Endodermal cell (in vitro differentiated cells): ENCODE results near the gene ZNF160. TPM values are rescaled to one million over a fixed set of nuclear protein-coding genes. Genes with fewer than 3 reads are reported as not detected.
A peak's percentile ranks its signal among the peaks of the same experiment; 100 is the strongest.
"Not testable (repeated sequence)": the region's sequence is repeated elsewhere in the genome, so short reads cannot be mapped to it uniquely, and the experiment has no call there.

ENCODE experiments used
- DNase-seq: peaks from one replicate; pipeline ENCODE4 v3.0.0-alpha.2; 2017
- H3K27ac ChIP-seq: 2 replicates; pipeline ENCODE4 v1.5.1; 2013; ENCODE audit warnings: mild to moderate bottlenecking, low read depth, low read length, moderate library complexity
- H3K27me3 ChIP-seq: 2 replicates; pipeline ENCODE4 v1.6.1; 2013; ENCODE audit warnings: mild to moderate bottlenecking, low read length, moderate library complexity; ENCODE audit not compliant: insufficient read depth, control insufficient read depth, poor library complexity, severe bottlenecking
- H3K36me3 ChIP-seq: 2 replicates; pipeline ENCODE4 v1.7.0; 2013; ENCODE audit warnings: mild to moderate bottlenecking, low read length, moderate library complexity; ENCODE audit not compliant: control insufficient read depth, insufficient read depth
- H3K4me1 ChIP-seq: one replicate; pipeline ENCODE4 v1.7.0; 2013; ENCODE audit warnings: low read length; ENCODE audit not compliant: control insufficient read depth, insufficient read depth
- H3K4me3 ChIP-seq: 2 replicates; pipeline ENCODE4 v1.5.1; 2013; ENCODE audit warnings: mild to moderate bottlenecking, low read length, moderate library complexity
- H3K9ac ChIP-seq: 2 replicates; pipeline ENCODE4 v1.6.1; 2013; ENCODE audit warnings: mild to moderate bottlenecking, low read length, moderate library complexity; ENCODE audit not compliant: poor library complexity, severe bottlenecking; ENCODE audit errors: extremely low read depth
- H3K9me3 ChIP-seq: 2 replicates; pipeline ENCODE4 v1.6.1; 2013; ENCODE audit warnings: mild to moderate bottlenecking, low read length, moderate library complexity; ENCODE audit not compliant: control insufficient read depth
- H3K27ac Mint-ChIP-seq: 2 replicates; pipeline ENCODE4 v1.8.0; 2020; ENCODE audit warnings: mixed read lengths
- H3K27me3 Mint-ChIP-seq: 2 replicates; pipeline ENCODE4 v1.8.0; 2021; ENCODE audit warnings: mild to moderate bottlenecking, mixed read lengths; ENCODE audit not compliant: insufficient read depth
- H3K36me3 Mint-ChIP-seq: 2 replicates; pipeline ENCODE4 v1.8.0; 2020; ENCODE audit warnings: low read depth, mixed read lengths
- H3K4me1 Mint-ChIP-seq: 2 replicates; pipeline ENCODE4 v1.8.0; 2020; ENCODE audit warnings: mixed read lengths
- H3K4me3 Mint-ChIP-seq: 2 replicates; pipeline ENCODE4 v1.8.0; 2020; ENCODE audit warnings: mild to moderate bottlenecking, moderate library complexity, mixed read lengths
- H3K9me3 Mint-ChIP-seq: 2 replicates; pipeline ENCODE4 v1.8.0; 2020; ENCODE audit warnings: mild to moderate bottlenecking, mixed read lengths
- WGBS, 2 experiments: methylation state at CpG; one replicate each; pipeline versions ENCODE4 v1.1.5 to v1.1.7; 2013; ENCODE audit warnings: missing lambda C conversion rate in 2 of 2, mixed read lengths in 1 of 2; ENCODE audit not compliant: insufficient coverage in 1 of 2, insufficient read length in 1 of 2; 5-methylcytosine and 5-hydroxymethylcytosine counted together
- total RNA-seq, 2 donors: library from RNA; stranded (reverse); fragmentation: NEBNext Ultra II Directional in 1 of 2; extraction: Animal tissue kit (Norgen Biotek cat#: 25700) in 1 of 2; gene quantifications; 2 replicates in 1 of 2; 3 replicates in 1 of 2; pipeline ENCODE4 v1.2.1, GENCODE V29; 2021
- TF ChIP-seq, protein P1 (sequence below): fragments of 200-600 bp; sonication (generic); conservative IDR thresholded peaks from 2 replicates; pipeline ENCODE4 v1.5.0; 2021; ENCODE audit warnings: antibody characterized with exemption, mild to moderate bottlenecking

Gene ZNF160
- total RNA-seq, 2 donors from 2014 or later = 51.7 to 78.3 TPM

DNA sequence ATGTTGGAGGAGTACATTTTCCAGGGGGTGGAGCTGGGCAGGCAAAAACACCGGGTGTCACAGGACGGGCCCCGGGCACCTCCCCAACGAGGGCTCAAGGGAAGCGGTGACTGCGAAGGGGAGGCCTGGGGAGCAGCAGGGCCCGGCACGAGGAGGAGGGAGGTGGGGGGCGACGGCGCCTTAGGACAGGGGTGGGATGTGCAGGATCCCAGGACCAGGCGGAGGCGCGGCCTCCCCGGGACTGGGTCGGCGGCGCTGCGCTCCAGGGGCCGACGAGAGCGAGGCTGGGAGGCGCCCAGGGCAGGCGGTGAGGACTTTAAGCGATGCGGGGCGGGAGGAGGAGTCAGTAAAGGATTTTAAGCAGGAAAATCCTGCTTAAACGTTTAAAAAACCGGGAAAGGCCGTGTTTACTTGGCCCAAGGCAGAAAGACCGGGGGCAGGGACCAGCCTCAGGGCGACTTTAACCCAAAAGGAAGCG lies 427 bp downstream of the ZNF160 start:
- Histone ChIP-seq H3K4me1 (no peaks in the 10 kb centered on the region), H3K27ac (peak overlapping the region; percentile 45), H3K9me3 (no peaks in the 10 kb centered on the region), H3K4me3 (peak overlapping the region; percentile 96), H3K9ac (peak overlapping the region; percentile 88), H3K36me3 (peaks cover 9% of the 10 kb centered on the region), H3K27me3 (no peaks in the 10 kb centered on the region)
- H3K27ac Mint-ChIP-seq = peak overlapping the region; percentile 85
- WGBS, 2 experiments = 0 to 1% methylated on average over 13 to 33 of the region's 33 CpGs
- no peaks in the 10 kb centered on the region for H3K9me3 Mint-ChIP-seq
- DNase-seq = peak; percentile 67
- TF ChIP-seq, protein P1, sequence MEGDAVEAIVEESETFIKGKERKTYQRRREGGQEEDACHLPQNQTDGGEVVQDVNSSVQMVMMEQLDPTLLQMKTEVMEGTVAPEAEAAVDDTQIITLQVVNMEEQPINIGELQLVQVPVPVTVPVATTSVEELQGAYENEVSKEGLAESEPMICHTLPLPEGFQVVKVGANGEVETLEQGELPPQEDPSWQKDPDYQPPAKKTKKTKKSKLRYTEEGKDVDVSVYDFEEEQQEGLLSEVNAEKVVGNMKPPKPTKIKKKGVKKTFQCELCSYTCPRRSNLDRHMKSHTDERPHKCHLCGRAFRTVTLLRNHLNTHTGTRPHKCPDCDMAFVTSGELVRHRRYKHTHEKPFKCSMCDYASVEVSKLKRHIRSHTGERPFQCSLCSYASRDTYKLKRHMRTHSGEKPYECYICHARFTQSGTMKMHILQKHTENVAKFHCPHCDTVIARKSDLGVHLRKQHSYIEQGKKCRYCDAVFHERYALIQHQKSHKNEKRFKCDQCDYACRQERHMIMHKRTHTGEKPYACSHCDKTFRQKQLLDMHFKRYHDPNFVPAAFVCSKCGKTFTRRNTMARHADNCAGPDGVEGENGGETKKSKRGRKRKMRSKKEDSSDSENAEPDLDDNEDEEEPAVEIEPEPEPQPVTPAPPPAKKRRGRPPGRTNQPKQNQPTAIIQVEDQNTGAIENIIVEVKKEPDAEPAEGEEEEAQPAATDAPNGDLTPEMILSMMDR = no peak
- H3K4me1 Mint-ChIP-seq = peaks cover 13% of the 10 kb centered on the region
- peaks cover 23% of the 10 kb centered on the region for H3K36me3 Mint-ChIP-seq
- peak overlapping the region; percentile 90 for H3K4me3 Mint-ChIP-seq
- H3K27me3 Mint-ChIP-seq = peaks cover 6% of the 10 kb centered on the region

- Histone ChIP-seq H3K4me3 (peak overlapping the region; percentile 96), H3K9ac (peak overlapping the region; percentile 88), H3K27ac (peak overlapping the region; percentile 45), H3K4me1 (peaks cover 2% of the 10 kb centered on the region), H3K9me3 (no peaks in the 10 kb centered on the region), H3K27me3 (no peaks in the 10 kb centered on the region), H3K36me3 (peaks cover 8% of the 10 kb centered on the region)
- H3K36me3 Mint-ChIP-seq = peaks cover 24% of the 10 kb centered on the region
- peak; percentile 55 for DNase-seq
- H3K27me3 Mint-ChIP-seq = peaks cover 6% of the 10 kb centered on the region
- H3K4me3 Mint-ChIP-seq = peak overlapping the region; percentile 90
- H3K4me1 Mint-ChIP-seq = peaks cover 18% of the 10 kb centered on the region
- H3K9me3 Mint-ChIP-seq = no peaks in the 10 kb centered on the region
- H3K27ac Mint-ChIP-seq = peak overlapping the region; percentile 85
- TF ChIP-seq, protein P1 = no peak
- WGBS, 2 experiments = 42 to 49% methylated on average over 9 to 10 of the region's 10 CpGs
These were observed 941 bp downstream of the ZNF160 start for GRCh38 chr19:53102206-53102755.

DNA sequence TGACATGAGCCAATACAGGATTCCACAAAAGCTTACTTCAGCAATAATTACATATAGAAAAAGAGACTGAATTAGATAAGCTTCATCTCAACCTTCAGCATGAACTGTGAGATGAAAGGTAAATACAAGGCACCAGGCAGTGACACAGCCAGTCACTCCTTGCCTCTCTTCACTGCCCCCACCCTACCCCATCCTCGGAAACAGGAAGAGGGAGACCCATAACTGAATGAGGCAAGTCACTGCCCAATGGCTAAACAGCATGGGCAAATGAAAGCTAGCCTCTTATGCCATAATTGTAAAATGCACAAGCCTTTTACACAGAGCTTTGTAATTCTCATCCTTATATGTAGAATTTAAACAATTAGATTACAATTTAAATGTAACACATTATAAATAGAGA lies 1.7 kb downstream of the ZNF160 start:
- 38% methylated on average over 1 of the region's 1 CpG; no CpG with 5 or more reads in 1 of the 2 experiments for WGBS, 2 experiments
- Mint-ChIP-seq H3K27me3 (peaks cover 6% of the 10 kb centered on the region), H3K36me3 (peaks cover 26% of the 10 kb centered on the region), H3K4me1 (peaks cover 21% of the 10 kb centered on the region), H3K9me3 (no peaks in the 10 kb centered on the region), H3K4me3 (peak overlapping the region; percentile 90), H3K27ac (no peak overlapping the region)
- H3K4me1 ChIP-seq = peaks cover 2% of the 10 kb centered on the region
- no peak overlapping the region for H3K27ac ChIP-seq
- no peaks in the 10 kb centered on the region for H3K9me3 ChIP-seq
- TF ChIP-seq, protein P1 = no peak
- no peak for DNase-seq
- H3K36me3 ChIP-seq = peaks cover 8% of the 10 kb centered on the region
- H3K27me3 ChIP-seq = no peaks in the 10 kb centered on the region
- peak overlapping the region; percentile 96 for H3K4me3 ChIP-seq
- H3K9ac ChIP-seq = no peak overlapping the region

DNA sequence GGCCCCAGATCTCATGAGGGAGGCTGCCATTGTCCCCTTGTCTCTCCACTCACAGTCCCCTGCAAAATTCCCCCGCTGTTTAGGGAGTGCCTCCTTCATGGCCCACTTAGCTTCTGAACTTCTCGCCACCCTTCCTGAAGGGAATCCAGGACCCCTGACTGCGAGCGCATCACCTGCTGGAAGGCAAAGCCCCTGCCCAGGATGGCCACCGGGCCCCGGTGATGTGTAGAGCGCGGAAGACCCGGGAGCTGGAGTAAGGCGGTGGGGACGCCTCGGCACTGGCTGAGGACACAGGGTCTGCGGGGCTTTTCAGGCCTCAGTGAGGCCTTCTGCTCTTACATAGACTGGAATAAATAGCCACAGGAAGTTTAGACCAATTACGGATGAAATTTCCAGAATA lies 4.7 kb downstream of the ZNF160 start:
- H3K4me1 Mint-ChIP-seq = peaks cover 26% of the 10 kb centered on the region
- not testable (repeated sequence) for H3K9ac ChIP-seq, H3K27me3 Mint-ChIP-seq, DNase-seq, H3K4me3 Mint-ChIP-seq, H3K27ac Mint-ChIP-seq, H3K27me3 ChIP-seq, H3K4me3 ChIP-seq, H3K9me3 ChIP-seq, H3K9me3 Mint-ChIP-seq, H3K27ac ChIP-seq, H3K4me1 ChIP-seq
- WGBS, 2 experiments = 80 to 89% methylated on average over 3 to 13 of the region's 14 CpGs
- H3K36me3 Mint-ChIP-seq = peaks cover 35% of the 10 kb centered on the region
- peaks cover 26% of the 10 kb centered on the region for H3K36me3 ChIP-seq

DNA sequence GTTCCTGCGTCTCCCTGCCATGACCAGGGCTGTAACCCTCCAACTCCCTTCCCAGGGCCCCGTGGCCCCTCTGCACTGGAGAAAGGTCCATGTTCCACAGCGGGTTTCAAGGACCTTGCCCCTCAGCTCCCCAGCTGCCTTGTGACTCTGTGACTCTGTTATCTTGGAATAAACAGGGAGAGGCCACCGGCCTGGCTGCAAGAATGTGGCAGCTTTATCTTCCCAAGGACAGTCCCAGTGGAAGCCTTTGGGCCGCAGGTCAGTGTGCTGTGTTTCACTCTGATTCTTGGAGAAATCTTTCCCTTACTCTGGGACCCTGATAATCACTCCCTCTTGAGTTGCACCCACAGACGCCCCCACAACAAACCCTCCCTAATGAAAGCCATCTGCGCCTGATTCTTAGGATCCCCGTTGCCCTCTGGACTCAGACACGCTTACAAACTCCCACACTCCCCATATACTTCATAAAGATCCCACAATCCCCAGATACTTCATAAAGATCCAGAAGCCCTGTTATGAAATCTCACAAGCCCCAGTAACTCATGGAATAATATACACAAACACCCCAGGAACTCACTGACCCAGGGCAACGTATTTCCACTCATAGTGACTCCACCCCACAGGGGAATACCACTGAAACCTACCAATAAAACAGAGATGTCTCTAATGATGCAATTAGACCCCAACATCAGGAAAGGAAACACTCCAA lies 6.1 kb downstream of the ZNF160 start:
- not testable (repeated sequence) for H3K27me3 ChIP-seq, H3K4me3 ChIP-seq, H3K4me1 ChIP-seq, H3K27me3 Mint-ChIP-seq, DNase-seq, H3K9me3 ChIP-seq, H3K9me3 Mint-ChIP-seq, H3K9ac ChIP-seq, H3K27ac ChIP-seq
- Mint-ChIP-seq H3K36me3 (peaks cover 47% of the 10 kb centered on the region), H3K4me3 (peak overlapping the region; percentile 29), H3K4me1 (peaks cover 21% of the 10 kb centered on the region), H3K27ac (peak overlapping the region; percentile 89)
- peaks cover 35% of the 10 kb centered on the region for H3K36me3 ChIP-seq
- WGBS, 2 experiments = 92% methylated on average over 4 of the region's 10 CpGs; no CpG with 5 or more reads in 1 of the 2 experiments
